OCI-LY1 (cell line): ENCODE results near the gene STRIP2.

Experiments
- CTCF ChIP-seq: fragments of 200-600 bp; sonication (generic), shearing (Covaris generic); IDR thresholded peaks from 2 replicates; pipeline ENCODE4 v1.5.1; 2017; ENCODE audit warnings: mild to moderate bottlenecking, antibody characterized with exemption, low read length, moderate library complexity, mixed read lengths
- EZH2 ChIP-seq: fragments of 200-600 bp; sonication (generic), shearing (Covaris generic); IDR thresholded peaks from 2 replicates; pipeline ENCODE4 v1.8.0; 2017; ENCODE audit warnings: borderline replicate concordance, mixed run types, mild to moderate bottlenecking, antibody characterized with exemption, low read length, moderate library complexity, mixed read lengths

GRCh38 chr7:129471402-129471827 lies 37.2 kb downstream of the STRIP2 start:
- TF ChIP-seq CTCF: no peak
- no peak for TF ChIP-seq EZH2
